Loucy (cell line): ENCODE measurements around the gene GDPD5.

ENCODE experiments used
- EZH2phosphoT487 ChIP-seq: fragments of 200-600 bp; IDR thresholded peaks from 2 replicates; pipeline ENCODE4 v1.6.1; 2018; ENCODE audit warnings: antibody characterized with exemption, mild to moderate bottlenecking, moderate library complexity, borderline replicate concordance
- TF ChIP-seq, protein P1 (sequence below): fragments of 200-600 bp; sonication (generic); conservative IDR thresholded peaks from 2 replicates; pipeline ENCODE4 v1.5.1; 2014; ENCODE audit warnings: mild to moderate bottlenecking, antibody characterized with exemption, low read length

DNA sequence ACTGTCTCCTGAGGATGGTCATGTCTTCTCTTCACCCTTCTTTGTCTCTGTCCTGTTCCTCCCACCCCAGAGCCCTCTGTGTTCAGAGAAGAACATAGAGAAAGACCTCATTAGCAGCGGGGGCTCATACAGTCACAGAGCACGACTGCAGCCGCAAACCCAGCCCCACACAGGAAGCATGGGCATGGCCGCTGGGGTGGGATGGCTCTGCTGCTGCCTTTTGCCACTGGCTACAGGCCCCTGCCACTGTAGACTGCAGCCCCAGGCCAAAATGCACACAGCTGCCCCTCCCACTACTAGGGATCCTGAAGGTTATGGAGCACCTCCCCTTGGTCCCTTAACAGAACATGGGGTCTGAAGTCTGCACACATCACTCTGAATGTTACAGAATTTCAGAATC lies 57.9 kb downstream of the GDPD5 start:
- TF ChIP-seq, protein P1, sequence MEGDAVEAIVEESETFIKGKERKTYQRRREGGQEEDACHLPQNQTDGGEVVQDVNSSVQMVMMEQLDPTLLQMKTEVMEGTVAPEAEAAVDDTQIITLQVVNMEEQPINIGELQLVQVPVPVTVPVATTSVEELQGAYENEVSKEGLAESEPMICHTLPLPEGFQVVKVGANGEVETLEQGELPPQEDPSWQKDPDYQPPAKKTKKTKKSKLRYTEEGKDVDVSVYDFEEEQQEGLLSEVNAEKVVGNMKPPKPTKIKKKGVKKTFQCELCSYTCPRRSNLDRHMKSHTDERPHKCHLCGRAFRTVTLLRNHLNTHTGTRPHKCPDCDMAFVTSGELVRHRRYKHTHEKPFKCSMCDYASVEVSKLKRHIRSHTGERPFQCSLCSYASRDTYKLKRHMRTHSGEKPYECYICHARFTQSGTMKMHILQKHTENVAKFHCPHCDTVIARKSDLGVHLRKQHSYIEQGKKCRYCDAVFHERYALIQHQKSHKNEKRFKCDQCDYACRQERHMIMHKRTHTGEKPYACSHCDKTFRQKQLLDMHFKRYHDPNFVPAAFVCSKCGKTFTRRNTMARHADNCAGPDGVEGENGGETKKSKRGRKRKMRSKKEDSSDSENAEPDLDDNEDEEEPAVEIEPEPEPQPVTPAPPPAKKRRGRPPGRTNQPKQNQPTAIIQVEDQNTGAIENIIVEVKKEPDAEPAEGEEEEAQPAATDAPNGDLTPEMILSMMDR, result no peak
- no peak for TF ChIP-seq EZH2phosphoT487
